K562 (cell line): ENCODE results near the gene TCF15. TPM values are rescaled to one million over a fixed set of nuclear protein-coding genes. Genes with fewer than 3 reads are reported as not detected.

Experiments used
- ATAC-seq: fragments of 200-7000 bp; cut with Tn5 transposase; 3 replicates; pipeline ENCODE4 v1.9.1; 2020; ENCODE audit warnings: moderate library complexity
- BruUV-seq: library from RNA; stranded (reverse); fragments of 400-500 nt; replicated peaks from 2 replicates; lab custom pipeline; 2021; lab: Mats Ljungman, UMichigan
- CTCF ChIA-PET: fragments of 300-600 bp; formaldehyde crosslinking; extraction: SDS; loops from one replicate; lab custom pipeline; 2021; ENCODE audit warnings: low intra/inter-chr PET ratio; lab: Yijun Ruan, JAX
- POLR2A ChIA-PET: fragments of 300-600, 350-650 bp; sonication (Branson Sonifier 250); formaldehyde crosslinking; extraction: SDS; loops from one replicate; lab custom pipeline; 2021; ENCODE audit warnings: antibody characterized with exemption, inconsistent platforms; lab: Yijun Ruan, JAX
- DNase-seq, 4 experiments: peaks; one replicate each; pipeline versions ENCODE4 v3.0.0 to v3.0.0-alpha.2; 2011 to 2018; ENCODE audit warnings: low spot score in 3 of 4, mixed read lengths in 3 of 4; ENCODE audit errors: extremely low read depth in 1 of 4
- FAIRE-seq: peaks from 2 replicates; lab custom pipeline; 2011; peaks lifted over from hg19 to GRCh38; lab: Jason Lieb, UNC
- H2AFZ ChIP-seq: 2 replicates; pipeline ENCODE4 v1.6.0; 2011; ENCODE audit warnings: low read depth, low read length, control low read depth, inconsistent platforms
- H3K27ac ChIP-seq: fragments of 200-600 bp; 3 replicates; pipeline ENCODE4 v1.8.0; 2011; ENCODE audit warnings: low read depth, mild to moderate bottlenecking, control low read depth, inconsistent platforms, low read length, moderate library complexity, mixed read lengths; ENCODE audit errors: extremely low read depth
- H3K27me3 ChIP-seq, 2 experiments: fragments of 300-600 bp in 1 of 2; 2 replicates in 1 of 2; 3 replicates in 1 of 2; pipeline versions ENCODE4 v1.6.0 to v1.8.0; 2011; ENCODE audit warnings: inconsistent platforms in 2 of 2, low read length in 2 of 2, mild to moderate bottlenecking in 1 of 2, mixed read lengths in 1 of 2, moderate library complexity in 1 of 2; ENCODE audit not compliant: control insufficient read depth in 2 of 2, insufficient read depth in 2 of 2
- H3K36me3 ChIP-seq: fragments of 300-600 bp; 3 replicates; pipeline ENCODE4 v1.8.0; 2011; ENCODE audit warnings: mild to moderate bottlenecking, low read length, inconsistent platforms; ENCODE audit not compliant: control insufficient read depth, insufficient read depth
- H3K4me1 ChIP-seq, 2 experiments: fragments of 200-600 bp in 1 of 2; replicated peaks in 1 of 2; 2 replicates in 1 of 2; 3 replicates in 1 of 2; pipeline versions ENCODE4 v1.5.1 to v1.8.0; 2011; ENCODE audit warnings: inconsistent platforms in 2 of 2, low read length in 2 of 2, mild to moderate bottlenecking in 1 of 2, mixed read lengths in 1 of 2, moderate library complexity in 1 of 2; ENCODE audit not compliant: control insufficient read depth in 2 of 2, insufficient read depth in 2 of 2
- H3K4me2 ChIP-seq: 2 replicates; pipeline ENCODE4 v1.6.1; 2011; ENCODE audit warnings: low read length, control low read depth, inconsistent platforms, mixed read lengths; ENCODE audit not compliant: insufficient read depth
- H3K4me3 ChIP-seq: fragments of 200-600 bp; sonication (generic), shearing (Covaris generic); 2 replicates; pipeline ENCODE4 v1.5.1; 2016; ENCODE audit warnings: control low read depth, inconsistent platforms
- H3K79me2 ChIP-seq: fragments of 200-600 bp; 3 replicates; pipeline ENCODE4 v1.8.0; 2011; ENCODE audit warnings: low read length, inconsistent platforms; ENCODE audit not compliant: control insufficient read depth, insufficient read depth
- H3K9ac ChIP-seq, 2 experiments: 2 replicates each; pipeline versions ENCODE4 v1.6.0 to v1.6.1; 2011; ENCODE audit warnings: low read depth in 2 of 2, low read length in 2 of 2, control low read depth in 1 of 2, inconsistent platforms in 1 of 2, mild to moderate bottlenecking in 1 of 2, mixed read lengths in 1 of 2; ENCODE audit not compliant: insufficient read depth in 1 of 2
- H3K9me1 ChIP-seq: one replicate; pipeline ENCODE4 v1.6.0; 2011; ENCODE audit warnings: inconsistent platforms, mild to moderate bottlenecking, low read length, moderate library complexity; ENCODE audit not compliant: control insufficient read depth, insufficient read depth
- H3K9me3 ChIP-seq: replicated peaks from 2 replicates; pipeline ENCODE4 v1.5.1; 2011; ENCODE audit warnings: low read depth, low read length, inconsistent platforms; ENCODE audit not compliant: control insufficient read depth, insufficient read depth
- H4K20me1 ChIP-seq: replicated peaks from 2 replicates; pipeline ENCODE4 v1.6.1; 2011; ENCODE audit warnings: low read length, inconsistent platforms, mixed read lengths; ENCODE audit not compliant: control insufficient read depth, insufficient read depth
- BCOR ChIP-seq: fragments of 450-650 bp; IDR thresholded peaks from 2 replicates; pipeline ENCODE4 v1.6.1; 2016
- E2F3 ChIP-seq: fragments of 250-450 bp; sonication (Bioruptor Pico); IDR thresholded peaks from 2 replicates; pipeline ENCODE4 v1.4.0; 2020; ENCODE audit warnings: mild to moderate bottlenecking
- FOXK2 ChIP-seq, 2 experiments: fragments of 450-650 bp; IDR thresholded peaks in 1 of 2; conservative IDR thresholded peaks in 1 of 2; 2 replicates each; pipeline ENCODE4 v1.6.1; 2016; ENCODE audit warnings: low read depth in 2 of 2, mild to moderate bottlenecking in 1 of 2
- MEIS2 ChIP-seq: fragments of 450-650 bp; IDR thresholded peaks from 2 replicates; pipeline ENCODE4 v1.6.1; 2014; ENCODE audit warnings: mild to moderate bottlenecking; ENCODE audit not compliant: partially characterized antibody
- NELFE ChIP-seq: IDR thresholded peaks from 2 replicates; pipeline ENCODE4 v1.6.1; 2011; ENCODE audit warnings: mild to moderate bottlenecking; ENCODE audit not compliant: insufficient read depth, insufficient read length
- RBM25 ChIP-seq: fragments of 200-400 bp; formaldehyde crosslinking; IDR thresholded peaks from 2 replicates; pipeline ENCODE4 v1.6.1; 2018; ENCODE audit warnings: low read length, low read depth, moderate library complexity; ENCODE audit not compliant: severe bottlenecking
- SOX6 ChIP-seq: fragments of 450-650 bp; IDR thresholded peaks from 2 replicates; pipeline ENCODE4 v1.6.1; 2014; ENCODE audit warnings: mild to moderate bottlenecking
- SRSF9 ChIP-seq: fragments of 200-400 bp; formaldehyde crosslinking; IDR thresholded peaks from 2 replicates; pipeline ENCODE4 v1.6.1; 2017; ENCODE audit warnings: low read depth, low read length, borderline replicate concordance
- ZNF668 ChIP-seq: fragments of 250-450 bp; sonication (Bioruptor Pico); IDR thresholded peaks from 2 replicates; pipeline ENCODE4 v1.8.0; 2022; ENCODE audit warnings: mild to moderate bottlenecking, inconsistent platforms
- WGBS: fragments of 100-300 bp; shearing (Covaris generic); methylation state at CpG from one replicate; pipeline ENCODE4 v1.1.6; 2016; ENCODE audit warnings: low coverage, mixed read lengths; ENCODE audit not compliant: insufficient coverage; ENCODE audit errors: missing lambda C conversion rate; 5-methylcytosine and 5-hydroxymethylcytosine counted together
- in situ Hi-C: fragments of 300-500 bp; cut with MboI; formaldehyde crosslinking; loops from 4 replicates; pipeline ENCODE4 v1.15.0; 2018; ENCODE audit warnings: inconsistent platforms, mixed read lengths
- intact Hi-C: fragments of 100-400 bp; cut with micrococcal nuclease; formaldehyde crosslinking; loops from 2 replicates; pipeline ENCODE4 v1.14.2; 2022
- polyA plus RNA-seq, 8 experiments: library from polyadenylated mRNA; depleted of rRNA in 4 of 8; stranded (reverse) in 5 of 8; unstranded in 3 of 8; fragments of >200 nt; fragmentation: Nextera tagmentation in 2 of 8; fragmentation: Illumina TruSeq in 1 of 8; extraction: Ambion mirVana in 2 of 8; extraction: Trizol in 1 of 8; gene quantifications; 2 replicates each; pipeline versions ENCODE4 v1.2.1 to v1.2.3, GENCODE V29; 2011 to 2014; ENCODE audit warnings: inconsistent platforms in 1 of 8, missing spikeins in 1 of 8
- total RNA-seq, 7 experiments: library from RNA; depleted of rRNA in 6 of 7; stranded (reverse); fragments of >200 nt in 6 of 7; fragmentation: Illumina TruSeq in 2 of 7; extraction: Trizol in 2 of 7; gene quantifications; 2 replicates each; pipeline versions ENCODE4 v1.2.1 to v1.2.3, GENCODE V29; 2011 to 2021; ENCODE audit warnings: low replicate concordance in 1 of 7
- TF ChIP-seq, protein P1 (sequence below): sonication (generic); formaldehyde crosslinking; IDR thresholded peaks from 2 replicates; pipeline ENCODE4 v1.8.0; 2022; ENCODE audit warnings: missing genetic modification reagents, mild to moderate bottlenecking, moderate library complexity, borderline replicate concordance
- TF ChIP-seq, protein P2 (sequence below): fragments of 450-650 bp; IDR thresholded peaks from 2 replicates; pipeline ENCODE4 v1.6.1; 2016; ENCODE audit warnings: antibody characterized with exemption
- TF ChIP-seq, protein P3 (sequence below): sonication (generic); formaldehyde crosslinking; IDR thresholded peaks from 2 replicates; pipeline ENCODE4 v1.8.0; 2022; ENCODE audit warnings: mild to moderate bottlenecking, missing genetic modification reagents, borderline replicate concordance
- TF ChIP-seq, protein P4 (sequence below), 3 experiments: fragments of 200-800 bp in 1 of 3; sonication (Bioruptor generic) in 1 of 3; sonication (generic) in 1 of 3; formaldehyde crosslinking in 1 of 3; IDR thresholded peaks; 2 replicates each; pipeline versions ENCODE4 v1.6.1 to v1.8.0; 2016 to 2022; ENCODE audit warnings: mild to moderate bottlenecking in 2 of 3, missing compliant biosample characterization in 2 of 3, missing genetic modification characterization in 2 of 3, missing genetic modification reagents in 1 of 3
- TF ChIP-seq, protein P5 (sequence below): fragments of 450-650 bp; IDR thresholded peaks from 2 replicates; pipeline ENCODE4 v1.6.1; 2016

Gene TCF15
- total and polyA plus RNA-seq, 9 of the 15 experiments (the other 6 are each of a cell fraction or from before 2014, with no cell fraction given) = 0.04 to 5.0 (median 1.2) TPM

DNA sequence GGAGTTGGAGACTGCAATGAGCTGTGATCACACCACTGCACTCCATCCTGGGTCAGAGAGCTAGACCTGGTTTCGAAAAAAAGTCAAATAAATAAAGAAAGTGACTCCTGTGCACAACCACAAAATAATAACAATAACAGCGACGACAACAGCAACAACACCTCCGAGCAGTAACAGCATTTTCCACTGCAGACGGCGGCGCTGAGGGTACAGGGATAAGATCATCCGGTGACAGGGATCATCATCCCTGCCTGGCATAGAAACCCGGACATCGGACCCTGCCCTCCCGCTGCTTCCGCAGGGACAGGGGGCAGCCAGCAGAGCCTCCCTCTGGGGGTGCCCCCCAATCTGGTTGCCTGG lies 31.4 kb upstream of the TCF15 start:
- peak; percentile 52 for FAIRE-seq
- POLR2A ChIA-PET = interaction anchor here (0.5 to 1.0 kb wide), 2 partner anchors 11 to 311 kb away, joined by 4 read pairs; no protein-coding TSS in a partner anchor
- TF ChIP-seq, protein P1, sequence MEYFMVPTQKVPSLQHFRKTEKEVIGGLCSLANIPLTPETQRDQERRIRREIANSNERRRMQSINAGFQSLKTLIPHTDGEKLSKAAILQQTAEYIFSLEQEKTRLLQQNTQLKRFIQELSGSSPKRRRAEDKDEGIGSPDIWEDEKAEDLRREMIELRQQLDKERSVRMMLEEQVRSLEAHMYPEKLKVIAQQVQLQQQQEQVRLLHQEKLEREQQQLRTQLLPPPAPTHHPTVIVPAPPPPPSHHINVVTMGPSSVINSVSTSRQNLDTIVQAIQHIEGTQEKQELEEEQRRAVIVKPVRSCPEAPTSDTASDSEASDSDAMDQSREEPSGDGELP (CRISPR knock-in tag) = peak; percentile 14; the same call in 1 of the 2 replicates
- TF ChIP-seq NELFE (no peak), ZNF668 (CRISPR knock-in tag) (no peak), SRSF9 (no peak), BCOR (no peak), SOX6 (peak; percentile 71), MEIS2 (peak; percentile 46), RBM25 (no peak), E2F3 (CRISPR knock-in tag) (no peak), FOXK2 (conservative IDR thresholded peaks at IDR 0.05 in 1 of 2, IDR thresholded peaks at IDR 0.05 in 1 of 2; ENCODE audit: low read depth in 2 of 2) (peak; percentile 41 to 74; a peak in 2 of 4 replicates)
- TF ChIP-seq, protein P2, sequence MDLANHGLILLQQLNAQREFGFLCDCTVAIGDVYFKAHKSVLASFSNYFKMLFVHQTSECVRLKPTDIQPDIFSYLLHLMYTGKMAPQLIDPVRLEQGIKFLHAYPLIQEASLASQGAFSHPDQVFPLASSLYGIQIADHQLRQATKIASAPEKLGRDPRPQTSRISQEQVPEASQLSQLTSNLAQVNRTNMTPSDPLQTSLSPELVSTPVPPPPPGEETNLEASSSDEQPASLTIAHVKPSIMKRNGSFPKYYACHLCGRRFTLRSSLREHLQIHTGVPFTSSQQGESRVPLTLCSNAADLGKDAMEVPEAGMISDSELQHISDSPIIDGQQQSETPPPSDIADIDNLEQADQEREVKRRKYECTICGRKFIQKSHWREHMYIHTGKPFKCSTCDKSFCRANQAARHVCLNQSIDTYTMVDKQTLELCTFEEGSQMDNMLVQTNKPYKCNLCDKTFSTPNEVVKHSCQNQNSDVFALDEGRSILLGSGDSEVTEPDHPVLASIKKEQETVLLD = peak; percentile 47; the same call in 1 of the 2 replicates
- TF ChIP-seq, protein P3, sequence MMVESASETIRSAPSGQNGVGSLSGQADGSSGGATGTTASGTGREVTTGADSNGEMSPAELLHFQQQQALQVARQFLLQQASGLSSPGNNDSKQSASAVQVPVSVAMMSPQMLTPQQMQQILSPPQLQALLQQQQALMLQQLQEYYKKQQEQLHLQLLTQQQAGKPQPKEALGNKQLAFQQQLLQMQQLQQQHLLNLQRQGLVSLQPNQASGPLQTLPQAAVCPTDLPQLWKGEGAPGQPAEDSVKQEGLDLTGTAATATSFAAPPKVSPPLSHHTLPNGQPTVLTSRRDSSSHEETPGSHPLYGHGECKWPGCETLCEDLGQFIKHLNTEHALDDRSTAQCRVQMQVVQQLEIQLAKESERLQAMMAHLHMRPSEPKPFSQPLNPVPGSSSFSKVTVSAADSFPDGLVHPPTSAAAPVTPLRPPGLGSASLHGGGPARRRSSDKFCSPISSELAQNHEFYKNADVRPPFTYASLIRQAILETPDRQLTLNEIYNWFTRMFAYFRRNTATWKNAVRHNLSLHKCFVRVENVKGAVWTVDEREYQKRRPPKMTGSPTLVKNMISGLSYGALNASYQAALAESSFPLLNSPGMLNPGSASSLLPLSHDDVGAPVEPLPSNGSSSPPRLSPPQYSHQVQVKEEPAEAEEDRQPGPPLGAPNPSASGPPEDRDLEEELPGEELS (CRISPR knock-in tag) = peak; percentile 78; the same call in 1 of the 2 replicates
- TF ChIP-seq, protein P4, sequence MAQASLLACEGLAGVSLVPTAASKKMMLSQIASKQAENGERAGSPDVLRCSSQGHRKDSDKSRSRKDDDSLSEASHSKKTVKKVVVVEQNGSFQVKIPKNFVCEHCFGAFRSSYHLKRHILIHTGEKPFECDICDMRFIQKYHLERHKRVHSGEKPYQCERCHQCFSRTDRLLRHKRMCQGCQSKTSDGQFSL (CRISPR knock-in tag; IDR thresholded peaks at IDR 0.05) = peak; percentile 75
- TF ChIP-seq, protein P4 (tag; IDR thresholded peaks at IDR 0.05) = no peak
- TF ChIP-seq, protein P5, sequence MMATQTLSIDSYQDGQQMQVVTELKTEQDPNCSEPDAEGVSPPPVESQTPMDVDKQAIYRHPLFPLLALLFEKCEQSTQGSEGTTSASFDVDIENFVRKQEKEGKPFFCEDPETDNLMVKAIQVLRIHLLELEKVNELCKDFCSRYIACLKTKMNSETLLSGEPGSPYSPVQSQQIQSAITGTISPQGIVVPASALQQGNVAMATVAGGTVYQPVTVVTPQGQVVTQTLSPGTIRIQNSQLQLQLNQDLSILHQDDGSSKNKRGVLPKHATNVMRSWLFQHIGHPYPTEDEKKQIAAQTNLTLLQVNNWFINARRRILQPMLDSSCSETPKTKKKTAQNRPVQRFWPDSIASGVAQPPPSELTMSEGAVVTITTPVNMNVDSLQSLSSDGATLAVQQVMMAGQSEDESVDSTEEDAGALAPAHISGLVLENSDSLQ = peak; percentile 38; the same call in 1 of the 2 replicates

More for the DNA sequence above, 31.4 kb upstream of the TCF15 start:
- WGBS = 3% methylated on average over 12 of the region's 12 CpGs
- Histone ChIP-seq H3K9me3 (no peaks in the 10 kb centered on the region), H3K4me2 (no peak overlapping the region), H3K27me3 (no peaks in the 10 kb centered on the region), H3K36me3 (0 out of 3 replicates have a peak, but pooled peaks cover 3% of the 10 kb centered on the region), H3K79me2 (no peaks in the 10 kb centered on the region), H4K20me1 (peaks cover 3% of the 10 kb centered on the region; the same call in 1 of the 2 replicates), H3K4me1 (peaks cover 18 to 19% of the 10 kb centered on the region in 2 experiments; a peak in 4 of 5 replicates), H2AFZ (no peak overlapping the region), H3K9me1 (no peaks in the 10 kb centered on the region), H3K27ac (no peak overlapping the region), H3K4me3 (no peak overlapping the region), H3K9ac (no peak overlapping the region)
- ATAC-seq (peak; percentile 31), DNase-seq (peak; percentile 53 to 73 (median 65))
- CTCF ChIA-PET = no interaction called here
- in situ Hi-C loops (no loop called here), intact Hi-C loops (loop anchor here (10.0 kb wide), 1 partner anchor 287 kb away; no protein-coding TSS in a partner anchor)
- BruUV-seq = no TSS peak
